Choroid plexus epithelial cell (primary cell): ENCODE data around the gene ABLIM2.

Source experiments
- DNase-seq: peaks from one replicate; pipeline ENCODE4 v3.0.0-alpha.2; 2010; ENCODE audit warnings: low read depth
- H3K4me3 ChIP-seq: 2 replicates; pipeline ENCODE4 v1.5.1; 2011; ENCODE audit warnings: low read depth, mild to moderate bottlenecking, control low read depth, low read length, moderate library complexity
- TF ChIP-seq, protein P1 (sequence below): conservative IDR thresholded peaks from 2 replicates; pipeline ENCODE4 v1.5.1; 2011; ENCODE audit warnings: low read depth, mild to moderate bottlenecking, control low read depth, inconsistent platforms, low read length, moderate library complexity

Gene ABLIM2

DNA sequence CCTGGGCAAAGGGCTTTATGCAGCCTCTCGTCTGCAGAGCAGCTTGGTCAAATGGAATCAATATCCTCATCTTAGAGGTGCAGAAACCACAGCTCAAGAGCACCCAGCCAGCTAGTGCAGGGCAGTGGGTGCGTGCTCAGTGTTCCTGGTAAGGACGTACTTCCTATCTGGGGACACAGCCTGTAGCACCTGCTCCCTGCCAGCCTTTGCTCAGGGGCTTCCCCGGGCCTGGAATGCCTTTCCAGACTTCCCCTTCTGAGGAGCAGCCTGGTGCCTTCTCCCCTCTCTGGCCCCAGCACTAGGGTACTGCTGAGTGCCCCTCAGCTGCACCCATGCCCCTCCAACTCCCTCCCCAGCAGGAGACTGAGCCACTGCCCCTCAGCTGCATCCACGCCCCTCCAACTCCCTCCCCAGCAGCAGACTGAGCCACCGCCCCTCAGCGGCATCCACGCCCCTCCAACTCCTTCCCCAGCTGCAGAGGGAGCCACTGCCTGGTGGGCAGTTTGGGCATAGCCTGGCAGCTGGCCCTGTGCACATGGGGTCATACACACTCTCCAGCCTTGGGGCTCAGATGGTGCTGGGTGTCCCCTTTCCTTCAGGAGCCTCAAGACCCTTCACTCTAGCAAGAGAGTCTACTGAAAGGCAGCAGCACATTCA is 176.7 kb downstream of the ABLIM2 start:
- no peak for DNase-seq
- H3K4me3 ChIP-seq, result no peak overlapping the region
- TF ChIP-seq, protein P1, sequence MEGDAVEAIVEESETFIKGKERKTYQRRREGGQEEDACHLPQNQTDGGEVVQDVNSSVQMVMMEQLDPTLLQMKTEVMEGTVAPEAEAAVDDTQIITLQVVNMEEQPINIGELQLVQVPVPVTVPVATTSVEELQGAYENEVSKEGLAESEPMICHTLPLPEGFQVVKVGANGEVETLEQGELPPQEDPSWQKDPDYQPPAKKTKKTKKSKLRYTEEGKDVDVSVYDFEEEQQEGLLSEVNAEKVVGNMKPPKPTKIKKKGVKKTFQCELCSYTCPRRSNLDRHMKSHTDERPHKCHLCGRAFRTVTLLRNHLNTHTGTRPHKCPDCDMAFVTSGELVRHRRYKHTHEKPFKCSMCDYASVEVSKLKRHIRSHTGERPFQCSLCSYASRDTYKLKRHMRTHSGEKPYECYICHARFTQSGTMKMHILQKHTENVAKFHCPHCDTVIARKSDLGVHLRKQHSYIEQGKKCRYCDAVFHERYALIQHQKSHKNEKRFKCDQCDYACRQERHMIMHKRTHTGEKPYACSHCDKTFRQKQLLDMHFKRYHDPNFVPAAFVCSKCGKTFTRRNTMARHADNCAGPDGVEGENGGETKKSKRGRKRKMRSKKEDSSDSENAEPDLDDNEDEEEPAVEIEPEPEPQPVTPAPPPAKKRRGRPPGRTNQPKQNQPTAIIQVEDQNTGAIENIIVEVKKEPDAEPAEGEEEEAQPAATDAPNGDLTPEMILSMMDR, result no peak

DNA sequence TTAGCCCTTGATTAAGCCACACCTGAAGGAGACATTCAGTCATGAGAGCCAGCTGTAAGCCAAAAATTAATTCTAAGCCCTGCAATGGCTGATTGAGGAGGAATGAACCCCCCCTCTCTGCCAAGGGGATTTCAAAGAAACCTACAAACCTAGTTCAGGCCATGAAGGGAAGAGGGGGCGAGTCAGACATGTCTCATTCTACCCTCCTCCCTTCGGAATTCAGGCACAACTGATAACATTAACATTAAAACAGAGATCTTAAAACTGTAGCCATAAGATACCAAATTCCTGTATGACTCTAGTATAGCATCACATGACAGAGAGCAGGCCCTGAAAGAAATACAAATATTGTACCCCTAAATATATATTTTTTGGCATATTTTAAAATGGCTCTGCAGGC is 178.6 kb downstream of the ABLIM2 start:
- no peak overlapping the region for H3K4me3 ChIP-seq
- DNase-seq, result no peak
- TF ChIP-seq, protein P1, result no peak

DNA sequence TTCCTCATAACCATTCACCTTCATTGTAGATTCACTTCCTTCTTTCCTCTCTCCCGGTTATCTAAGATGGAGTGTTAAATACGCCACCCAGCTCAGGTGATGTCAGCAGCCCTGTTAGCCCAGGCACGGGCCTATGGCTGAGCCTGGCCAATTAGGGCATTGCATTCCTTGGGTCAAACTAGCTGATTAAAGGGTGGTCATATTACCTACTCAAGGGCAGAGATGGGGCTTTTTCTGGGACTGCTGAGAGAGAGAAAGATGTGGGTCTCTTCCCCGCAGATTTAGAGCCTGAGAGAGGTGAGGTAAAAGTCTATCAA is 179.0 kb downstream of the ABLIM2 start:
- TF ChIP-seq, protein P1, result no peak
- no peak for DNase-seq

DNA sequence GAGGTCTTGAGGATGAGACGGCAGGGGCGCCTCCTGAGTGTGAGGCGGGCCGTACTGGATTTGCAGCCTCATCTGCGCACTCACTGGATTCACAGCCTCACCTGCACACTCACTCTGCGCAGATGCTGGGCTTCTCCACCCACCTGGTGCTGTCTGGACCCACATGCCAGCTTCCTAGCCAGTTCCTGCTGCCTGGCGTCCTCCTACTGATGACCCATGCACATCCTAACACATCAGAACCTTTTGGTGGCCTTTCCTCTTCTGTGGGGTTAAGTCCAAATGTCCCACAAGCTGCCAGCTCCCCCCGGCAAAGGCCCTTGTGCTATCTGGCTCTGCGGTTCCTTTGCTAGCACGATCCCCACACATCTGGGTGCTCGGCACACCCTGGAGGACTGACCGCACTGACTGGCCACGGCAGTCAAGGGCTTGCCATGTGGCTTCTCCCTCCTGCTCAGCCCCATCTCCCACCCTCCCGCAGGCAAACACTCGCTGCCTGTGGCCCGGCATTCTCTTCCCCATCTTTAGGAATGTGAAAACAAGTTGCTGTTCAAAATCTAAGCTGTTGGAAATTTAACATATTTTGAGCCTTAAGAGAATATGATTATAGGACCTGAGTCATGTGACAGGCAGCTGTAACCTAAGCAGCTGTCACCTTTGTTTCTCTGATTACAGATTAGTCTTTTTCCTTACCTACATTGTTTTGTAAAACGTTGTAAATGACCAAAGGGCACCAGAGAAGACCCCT is 179.5 kb downstream of the ABLIM2 start:
- no peak for DNase-seq
- no peak overlapping the region for H3K4me3 ChIP-seq
- TF ChIP-seq, protein P1, result no peak

More for the DNA sequence above, 179.0 kb downstream of the ABLIM2 start:
- no peak overlapping the region for H3K4me3 ChIP-seq

DNA sequence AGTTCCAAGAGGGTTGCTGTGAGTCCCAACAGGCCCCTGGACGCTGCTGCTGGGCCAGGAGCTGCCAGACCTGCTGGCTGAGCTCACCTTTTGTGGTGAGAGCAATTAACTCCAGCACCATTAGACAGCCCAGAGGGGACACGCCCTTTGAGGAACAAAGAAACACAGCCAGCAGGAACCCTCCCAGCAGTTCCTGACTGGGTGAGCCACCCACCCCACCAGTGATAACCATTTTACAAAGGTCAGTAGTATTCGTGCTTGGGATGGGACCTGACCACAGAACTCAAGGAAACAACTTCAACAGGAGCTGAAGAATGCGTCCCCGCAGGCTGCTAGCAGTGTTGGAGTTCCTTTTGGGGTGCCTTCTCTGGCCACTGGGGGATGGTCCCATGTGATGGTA is 180.1 kb downstream of the ABLIM2 start:
- no peak for DNase-seq
- TF ChIP-seq, protein P1, result no peak
- H3K4me3 ChIP-seq, result no peak overlapping the region

DNA sequence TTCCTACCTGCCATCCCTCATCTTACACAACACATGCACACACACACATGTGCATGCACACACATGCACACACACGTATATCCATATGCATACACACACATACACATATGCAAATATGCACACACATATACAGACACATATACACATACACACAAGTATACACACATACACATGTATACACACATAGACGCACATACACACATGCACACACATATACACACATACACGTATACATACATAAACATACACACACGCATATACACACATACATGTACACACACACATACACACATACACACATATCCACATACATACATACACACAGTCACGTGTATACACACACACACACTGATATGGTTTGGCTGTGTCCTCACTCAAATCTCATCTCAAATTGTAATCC is 182.0 kb downstream of the ABLIM2 start:
- TF ChIP-seq, protein P1, result no peak
- no peak for DNase-seq
- H3K4me3 ChIP-seq, result no peak overlapping the region

DNA sequence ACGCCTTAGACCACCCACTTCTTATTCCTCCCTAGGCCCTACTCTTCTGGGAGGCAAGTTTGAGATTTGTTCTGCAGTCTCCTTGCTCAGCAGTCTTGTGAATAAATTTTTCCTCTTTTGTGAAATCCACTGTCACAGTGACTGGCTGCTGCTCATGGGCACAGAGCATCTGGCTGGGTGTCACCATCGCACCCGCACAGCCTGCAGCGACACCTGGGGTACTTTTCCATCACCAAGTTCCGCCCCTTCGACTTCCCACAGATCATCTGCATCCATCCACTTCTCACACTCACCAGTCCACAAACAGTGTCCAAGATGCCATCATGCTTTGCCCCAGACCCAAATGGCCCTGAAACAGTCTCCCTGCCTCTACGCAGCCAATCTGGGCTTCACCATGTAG is 182.6 kb downstream of the ABLIM2 start:
- H3K4me3 ChIP-seq, result no peak overlapping the region
- no peak for DNase-seq
- TF ChIP-seq, protein P1, result no peak
